SK-N-SH (cell line): ENCODE results near the gene CARTPT. TPM values are rescaled to one million over a fixed set of nuclear protein-coding genes. Genes with fewer than 3 reads are reported as not detected.

ENCODE experiments used
- CTCF ChIA-PET: fragments of 300-600, 350-600 bp; formaldehyde crosslinking; extraction: SDS; loops from one replicate; lab custom pipeline; 2021; lab: Yijun Ruan, JAX
- POLR2A ChIA-PET: fragments of 350-600 bp; sonication (Branson Sonifier 250); formaldehyde crosslinking; extraction: SDS; loops from one replicate; lab custom pipeline; 2020; ENCODE audit warnings: antibody characterized with exemption, inconsistent platforms; lab: Yijun Ruan, JAX
- DNase-seq: peaks from one replicate; pipeline ENCODE4 v3.0.0; 2012
- H2AFZ ChIP-seq: fragments of 200-600 bp; sonication (generic); 2 replicates; pipeline ENCODE4 v1.8.1; 2016; ENCODE audit warnings: antibody characterized with exemption, mild to moderate bottlenecking, low read depth
- H3F3A ChIP-seq: fragments of 200-600 bp; sonication (generic); replicated peaks from 2 replicates; pipeline ENCODE3; 2016; ENCODE audit warnings: antibody characterized with exemption, mild to moderate bottlenecking; ENCODE audit not compliant: insufficient read depth
- H3K27ac ChIP-seq, 2 experiments: fragments of 200-500 bp in 1 of 2; fragments of 200-600 bp in 1 of 2; sonication (Bioruptor generic) in 1 of 2; sonication (generic), shearing (Covaris generic) in 1 of 2; 2 replicates each; pipeline versions ENCODE4 v1.5.1 to v1.6.1; 2014 to 2016; ENCODE audit warnings: low read depth in 2 of 2, inconsistent platforms in 1 of 2, low read length in 1 of 2, mild to moderate bottlenecking in 1 of 2, mixed read lengths in 1 of 2
- H3K27me3 ChIP-seq: fragments of 200-600 bp; sonication (generic), shearing (Covaris generic); 2 replicates; pipeline ENCODE4 v1.6.1; 2016; ENCODE audit warnings: mixed run types; ENCODE audit not compliant: insufficient read depth
- H3K36me3 ChIP-seq, 2 experiments: fragments of 200-500 bp in 1 of 2; fragments of 200-600 bp in 1 of 2; sonication (Bioruptor generic) in 1 of 2; sonication (generic) in 1 of 2; replicated peaks in 1 of 2; 2 replicates each; pipeline versions ENCODE3 to v1.5.1; 2014 to 2016; ENCODE audit warnings: low read length in 1 of 2, mild to moderate bottlenecking in 1 of 2; ENCODE audit not compliant: insufficient read depth in 2 of 2, control insufficient read depth in 1 of 2
- H3K4me1 ChIP-seq, 2 experiments: fragments of 200-500 bp in 1 of 2; fragments of 200-600 bp in 1 of 2; sonication (Bioruptor generic) in 1 of 2; sonication (generic), shearing (Covaris generic) in 1 of 2; 2 replicates each; pipeline versions ENCODE4 v1.5.1 to v1.6.1; 2014 to 2016; ENCODE audit warnings: low read depth in 1 of 2, low read length in 1 of 2, mixed run types in 1 of 2; ENCODE audit not compliant: insufficient read depth in 2 of 2, control insufficient read depth in 1 of 2
- H3K4me2 ChIP-seq: fragments of 200-600 bp; sonication (generic), shearing (Covaris generic); 2 replicates; pipeline ENCODE4 v1.6.1; 2017; ENCODE audit warnings: mixed run types
- H3K4me3 ChIP-seq, 2 experiments: fragments of 200-500 bp in 1 of 2; fragments of 200-600 bp in 1 of 2; sonication (Bioruptor generic) in 1 of 2; sonication (generic), shearing (Covaris generic) in 1 of 2; 2 replicates each; pipeline versions ENCODE4 v1.5.1 to v1.8.1; 2014 to 2016; ENCODE audit warnings: low read depth in 2 of 2, inconsistent platforms in 1 of 2, low read length in 1 of 2, mild to moderate bottlenecking in 1 of 2, mixed read lengths in 1 of 2, moderate library complexity in 1 of 2
- H3K79me2 ChIP-seq: fragments of 200-600 bp; sonication (generic); 2 replicates; pipeline ENCODE4 v1.8.1; 2017; ENCODE audit warnings: mild to moderate bottlenecking; ENCODE audit not compliant: insufficient read depth
- H3K9ac ChIP-seq: fragments of 200-600 bp; sonication (generic); 2 replicates; pipeline ENCODE4 v1.6.1; 2017; ENCODE audit warnings: mixed run types
- H3K9me2 ChIP-seq: fragments of 200-600 bp; sonication (generic); 2 replicates; pipeline ENCODE4 v1.6.1; 2017; ENCODE audit warnings: mixed run types
- H3K9me3 ChIP-seq: fragments of 200-600 bp; sonication (generic); 2 replicates; pipeline ENCODE4 v1.6.1; 2017; ENCODE audit warnings: mixed run types, mild to moderate bottlenecking, moderate library complexity
- H4K20me1 ChIP-seq: fragments of 200-600 bp; sonication (generic); 2 replicates; pipeline ENCODE4 v1.6.1; 2017; ENCODE audit warnings: mild to moderate bottlenecking, mixed run types; ENCODE audit not compliant: insufficient read depth
- CHD2 ChIP-seq: fragments of 150-350 bp; IDR thresholded peaks from 2 replicates; pipeline ENCODE4 v1.6.1; 2018; ENCODE audit warnings: low read length; ENCODE audit not compliant: partially characterized antibody
- ELF1 ChIP-seq: IDR thresholded peaks from 2 replicates; pipeline ENCODE4 v1.4.0; 2012
- EP300 ChIP-seq, 2 experiments: IDR thresholded peaks; 2 replicates each; pipeline versions ENCODE4 v1.4.0 to v1.6.1; 2012; ENCODE audit warnings: borderline replicate concordance in 1 of 2, low read depth in 1 of 2, low read length in 1 of 2
- IRF3 ChIP-seq: fragments of 150-350 bp; IDR thresholded peaks from 2 replicates; pipeline ENCODE4 v1.6.1; 2016; ENCODE audit warnings: mild to moderate bottlenecking, low read depth, low read length
- JUND ChIP-seq: IDR thresholded peaks from 2 replicates; pipeline ENCODE4 v1.4.0; 2012
- MEF2A ChIP-seq: IDR thresholded peaks from 2 replicates; pipeline ENCODE4 v1.4.0; 2012; ENCODE audit warnings: low read depth, borderline replicate concordance
- POLR2AphosphoS5 ChIP-seq: IDR thresholded peaks from 2 replicates; pipeline ENCODE4 v1.6.1; 2012; ENCODE audit warnings: low read depth, low read length
- RAD21 ChIP-seq: IDR thresholded peaks from 2 replicates; pipeline ENCODE4 v1.6.1; 2012; ENCODE audit warnings: mild to moderate bottlenecking, low read length
- RXRA ChIP-seq: IDR thresholded peaks from 2 replicates; pipeline ENCODE4 v1.4.0; 2012; ENCODE audit warnings: low read depth, mild to moderate bottlenecking, borderline replicate concordance
- TAF1 ChIP-seq: IDR thresholded peaks from 2 replicates; pipeline ENCODE4 v1.6.1; 2012; ENCODE audit warnings: low read depth, mild to moderate bottlenecking, low read length, moderate library complexity, borderline replicate concordance
- TEAD4 ChIP-seq: IDR thresholded peaks from 2 replicates; pipeline ENCODE4 v1.4.0; 2012; ENCODE audit warnings: mild to moderate bottlenecking, borderline replicate concordance; ENCODE audit not compliant: insufficient read depth
- USF1 ChIP-seq: IDR thresholded peaks from 2 replicates; pipeline ENCODE4 v1.4.0; 2012; ENCODE audit warnings: low read depth, borderline replicate concordance
- ZBTB33 ChIP-seq: IDR thresholded peaks from 2 replicates; pipeline ENCODE4 v1.4.0; 2012; ENCODE audit warnings: low read depth, borderline replicate concordance
- WGBS: methylation state at CpG from one replicate; pipeline ENCODE4 v1.1.6; 2017; ENCODE audit warnings: low lambda C conversion rate; 5-methylcytosine and 5-hydroxymethylcytosine counted together
- polyA plus RNA-seq, 3 experiments: library from polyadenylated mRNA; depleted of rRNA; stranded (reverse); fragments of >200 nt; gene quantifications; 2 replicates each; pipeline ENCODE4 v1.2.3, GENCODE V29; 2012

The CARTPT gene
- polyA plus RNA-seq, 1 of the 3 experiments (the other 2 are of a cell fraction): not detected

- TF ChIP-seq USF1 (no peak), JUND (no peak), RXRA (no peak), ELF1 (no peak), EP300 (IDR thresholded peaks at IDR 0.05; ENCODE audit: borderline replicate concordance in 1 of 2, low read depth in 1 of 2, low read length in 1 of 2) (no peak), POLR2AphosphoS5 (no peak)
Measured at GRCh38 chr5:71706906-71707305, 12.2 kb upstream of the CARTPT start (continued).

- Histone ChIP-seq H3K27me3 (peaks cover 5% of the 10 kb centered on the region; the same call in 1 of the 2 replicates), H2AFZ (no peak overlapping the region), H3K4me1 (peaks cover 0 to 2% of the 10 kb centered on the region in 2 experiments; a peak in 1 of 4 replicates), H3K9me3 (no peaks in the 10 kb centered on the region), H3K36me3 (no peaks in the 10 kb centered on the region), H3K79me2 (no peaks in the 10 kb centered on the region), H3K9me2 (no peaks in the 10 kb centered on the region), H3K4me2 (no peak overlapping the region), H3K27ac (no peak overlapping the region), H4K20me1 (no peaks in the 10 kb centered on the region), H3K9ac (no peak overlapping the region), H3F3A (no peaks in the 10 kb centered on the region), H3K4me3 (no peak overlapping the region)
- no peak for DNase-seq
- WGBS: 75% methylated on average over 4 of the region's 4 CpGs
- POLR2A ChIA-PET: interaction anchor here (0.6 kb wide), 1 partner anchor 1147 kb away, joined by 4 read pairs; no protein-coding TSS in a partner anchor
- TF ChIP-seq TAF1: no peak
- TF ChIP-seq ZBTB33: no peak
- TF ChIP-seq MEF2A: no peak
- no peak for TF ChIP-seq CHD2
- no peak for TF ChIP-seq TEAD4
- TF ChIP-seq RAD21: no peak
- TF ChIP-seq IRF3: no peak
- no peak for TF ChIP-seq USF1
- no peak for TF ChIP-seq EP300 (IDR thresholded peaks at IDR 0.05; ENCODE audit: borderline replicate concordance in 1 of 2, low read depth in 1 of 2, low read length in 1 of 2)
- CTCF ChIA-PET: interaction anchor here (1.1 kb wide), 1 partner anchor 14 kb away, joined by 3 read pairs; no protein-coding TSS in a partner anchor
Measured at GRCh38 chr5:71711610-71712009, 7.5 kb upstream of the CARTPT start.
